ENCODE data around the gene PREX1. TPM values are rescaled to one million over a fixed set of nuclear protein-coding genes. Genes with fewer than 3 reads are reported as not detected.

PREX1 gene
- total RNA-seq, 1 experiment from 2014 or later, result 9.5 TPM

- peak overlapping the region; percentile 24 for H3K27ac Mint-ChIP-seq (ENCODE audit: unreplicated experiment)
- ChIA-PET CTCF (no interaction called here), POLR2A (no interaction called here)
- H3K36me3 Mint-ChIP-seq (ENCODE audit: insufficient read depth, unreplicated experiment), result no peaks in the 10 kb centered on the region
- no peaks in the 10 kb centered on the region for H3K27me3 ChIP-seq (replicated peaks; ENCODE audit: control insufficient read depth, insufficient read depth, low read length)
- DNase-seq, result no peak
- no peaks in the 10 kb centered on the region for H3K9me3 Mint-ChIP-seq (ENCODE audit: unreplicated experiment)
- H3K4me1 Mint-ChIP-seq (ENCODE audit: low read depth, unreplicated experiment), result no peaks in the 10 kb centered on the region
- no TSS peak for BruUV-seq (replicated peaks)
- intact Hi-C loops (cut with micrococcal nuclease; ENCODE audit: unreplicated experiment), result no loop called here
- TF ChIP-seq, protein P1, sequence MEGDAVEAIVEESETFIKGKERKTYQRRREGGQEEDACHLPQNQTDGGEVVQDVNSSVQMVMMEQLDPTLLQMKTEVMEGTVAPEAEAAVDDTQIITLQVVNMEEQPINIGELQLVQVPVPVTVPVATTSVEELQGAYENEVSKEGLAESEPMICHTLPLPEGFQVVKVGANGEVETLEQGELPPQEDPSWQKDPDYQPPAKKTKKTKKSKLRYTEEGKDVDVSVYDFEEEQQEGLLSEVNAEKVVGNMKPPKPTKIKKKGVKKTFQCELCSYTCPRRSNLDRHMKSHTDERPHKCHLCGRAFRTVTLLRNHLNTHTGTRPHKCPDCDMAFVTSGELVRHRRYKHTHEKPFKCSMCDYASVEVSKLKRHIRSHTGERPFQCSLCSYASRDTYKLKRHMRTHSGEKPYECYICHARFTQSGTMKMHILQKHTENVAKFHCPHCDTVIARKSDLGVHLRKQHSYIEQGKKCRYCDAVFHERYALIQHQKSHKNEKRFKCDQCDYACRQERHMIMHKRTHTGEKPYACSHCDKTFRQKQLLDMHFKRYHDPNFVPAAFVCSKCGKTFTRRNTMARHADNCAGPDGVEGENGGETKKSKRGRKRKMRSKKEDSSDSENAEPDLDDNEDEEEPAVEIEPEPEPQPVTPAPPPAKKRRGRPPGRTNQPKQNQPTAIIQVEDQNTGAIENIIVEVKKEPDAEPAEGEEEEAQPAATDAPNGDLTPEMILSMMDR (IDR thresholded peaks at IDR 0.05; ENCODE audit: insufficient read depth in 1 of 2, low read depth in 1 of 2, low read length in 1 of 2, severe bottlenecking in 1 of 2, unreplicated experiment in 1 of 2), result no peak
- no peaks in the 10 kb centered on the region for H3K9me3 ChIP-seq
- no peaks in the 10 kb centered on the region for H3K27me3 Mint-ChIP-seq (ENCODE audit: insufficient read depth, unreplicated experiment)
- no peaks in the 10 kb centered on the region for H3K36me3 ChIP-seq (ENCODE audit: control insufficient read depth, insufficient read depth, low read length)
- peaks cover 7% of the 10 kb centered on the region; the same call in 1 of the 2 replicates for H3K4me1 ChIP-seq
- no peak overlapping the region for H3K4me3 ChIP-seq (ENCODE audit: low read depth, low read length)
- H3K4me3 Mint-ChIP-seq (ENCODE audit: unreplicated experiment), result no peak overlapping the region
These were observed 140.5 kb downstream of the PREX1 start for GRCh38 chr20:48687117-48687800.

GRCh38 chr20:48686238-48687116 is 141.3 kb downstream of the PREX1 start:
- no peaks in the 10 kb centered on the region for H3K9me3 ChIP-seq
- H3K4me3 Mint-ChIP-seq (ENCODE audit: unreplicated experiment), result no peak overlapping the region
- ChIA-PET CTCF (no interaction called here), POLR2A (no interaction called here)
- no peak overlapping the region for H3K27ac Mint-ChIP-seq (ENCODE audit: unreplicated experiment)
- no peaks in the 10 kb centered on the region for H3K27me3 ChIP-seq (replicated peaks; ENCODE audit: control insufficient read depth, insufficient read depth, low read length)
- H3K36me3 ChIP-seq (ENCODE audit: control insufficient read depth, insufficient read depth, low read length), result no peaks in the 10 kb centered on the region
- H3K36me3 Mint-ChIP-seq (ENCODE audit: insufficient read depth, unreplicated experiment), result no peaks in the 10 kb centered on the region
- H3K4me3 ChIP-seq (ENCODE audit: low read depth, low read length), result no peak overlapping the region
- TF ChIP-seq, protein P1 (IDR thresholded peaks at IDR 0.05; ENCODE audit: insufficient read depth in 1 of 2, low read depth in 1 of 2, low read length in 1 of 2, severe bottlenecking in 1 of 2, unreplicated experiment in 1 of 2), result no peak
- DNase-seq, result no peak
- no peaks in the 10 kb centered on the region for H3K4me1 Mint-ChIP-seq (ENCODE audit: low read depth, unreplicated experiment)
- BruUV-seq (replicated peaks), result no TSS peak
- peaks cover 8% of the 10 kb centered on the region; the same call in 1 of the 2 replicates for H3K4me1 ChIP-seq
- intact Hi-C loops (cut with micrococcal nuclease; ENCODE audit: unreplicated experiment), result no loop called here
- H3K9me3 Mint-ChIP-seq (ENCODE audit: unreplicated experiment), result no peaks in the 10 kb centered on the region
- H3K27me3 Mint-ChIP-seq (ENCODE audit: insufficient read depth, unreplicated experiment), result no peaks in the 10 kb centered on the region

GRCh38 chr20:48685300-48685699 is 142.5 kb downstream of the PREX1 start:
- BruUV-seq (replicated peaks), result no TSS peak
- ChIA-PET POLR2A (no interaction called here), CTCF (no interaction called here)
- H3K4me3 Mint-ChIP-seq (ENCODE audit: unreplicated experiment), result no peak overlapping the region
- H3K27ac Mint-ChIP-seq (ENCODE audit: unreplicated experiment), result no peak overlapping the region
- Histone ChIP-seq H3K4me3 (ENCODE audit: low read depth, low read length) (no peak overlapping the region), H3K36me3 (ENCODE audit: control insufficient read depth, insufficient read depth, low read length) (no peaks in the 10 kb centered on the region), H3K4me1 (peaks cover 15% of the 10 kb centered on the region), H3K9me3 (no peaks in the 10 kb centered on the region), H3K27me3 (replicated peaks; ENCODE audit: control insufficient read depth, insufficient read depth, low read length) (no peaks in the 10 kb centered on the region)
- no peak for DNase-seq
- no peaks in the 10 kb centered on the region for H3K9me3 Mint-ChIP-seq (ENCODE audit: unreplicated experiment)
- no peaks in the 10 kb centered on the region for H3K4me1 Mint-ChIP-seq (ENCODE audit: low read depth, unreplicated experiment)
- intact Hi-C loops (cut with micrococcal nuclease; ENCODE audit: unreplicated experiment), result no loop called here
- TF ChIP-seq, protein P1 (IDR thresholded peaks at IDR 0.05; ENCODE audit: insufficient read depth in 1 of 2, low read depth in 1 of 2, low read length in 1 of 2, severe bottlenecking in 1 of 2, unreplicated experiment in 1 of 2), result no peak
- no peaks in the 10 kb centered on the region for H3K36me3 Mint-ChIP-seq (ENCODE audit: insufficient read depth, unreplicated experiment)
- H3K27me3 Mint-ChIP-seq (ENCODE audit: insufficient read depth, unreplicated experiment), result no peaks in the 10 kb centered on the region

Measured in Caco-2 (cell line).